Daoy (cell line): ENCODE results near the gene EIF2S1. TPM values are rescaled to one million over a fixed set of nuclear protein-coding genes. Genes with fewer than 3 reads are reported as not detected.
"Not testable (repeated sequence)": the region's sequence is repeated elsewhere in the genome, so short reads cannot be mapped to it uniquely, and the experiment has no call there.

Experiments
- DNase-seq: peaks from one replicate; pipeline ENCODE4 v3.0.0-alpha.2; 2015; ENCODE audit warnings: low read depth
- total RNA-seq: library from RNA; depleted of rRNA; stranded (reverse); fragments of >200 nt; shearing (Covaris generic); gene quantifications from 2 replicates; pipeline ENCODE4 v1.2.3, GENCODE V29; 2014; rRNA removed

Gene EIF2S1
- 654 and 755 TPM in 2 replicates for total RNA-seq

GRCh38 chr14:67359775-67360469 lies at the start of gene EIF2S1, which contains the start of gene ATP6V1D:
EIF2S1 (plus strand) TSS chr14:67360328; CDS start chr14:67364768, 4,440 bp downstream.
ATP6V1D (minus strand) TSS chr14:67359804; CDS start chr14:67359698, 106 bp downstream.
- DNase-seq: peak; percentile 100

GRCh38 chr14:67311868-67312267 lies 48.3 kb upstream of the EIF2S1 start:
- no peak for DNase-seq

GRCh38 chr14:67313153-67313552 lies 47.0 kb upstream of the EIF2S1 start:
- no peak for DNase-seq

- DNase-seq: no peak
Observed at GRCh38 chr14:67317822-67318221, 42.3 kb upstream of the EIF2S1 start.

GRCh38 chr14:67319142-67319541 lies 41.0 kb upstream of the EIF2S1 start:
- DNase-seq: no peak

- DNase-seq: not testable (repeated sequence)
Observed at GRCh38 chr14:67329666-67330065, 30.5 kb upstream of the EIF2S1 start.

GRCh38 chr14:67331368-67332125 lies 28.6 kb upstream of the EIF2S1 start:
- no peak for DNase-seq

GRCh38 chr14:67332468-67332867 lies 27.7 kb upstream of the EIF2S1 start:
- DNase-seq: no peak

- peak; percentile 17 for DNase-seq
Observed at GRCh38 chr14:67335781-67336180, 24.3 kb upstream of the EIF2S1 start.

GRCh38 chr14:67341231-67341630 lies 18.9 kb upstream of the EIF2S1 start:
- DNase-seq: not testable (repeated sequence)

GRCh38 chr14:67343601-67344230 lies 16.4 kb upstream of the EIF2S1 start:
- no peak for DNase-seq

GRCh38 chr14:67345583-67345982 lies 14.5 kb upstream of the EIF2S1 start:
- DNase-seq: no peak

GRCh38 chr14:67352055-67352454 lies 8.1 kb upstream of the EIF2S1 start:
- no peak for DNase-seq

GRCh38 chr14:67357186-67357968 lies 2.8 kb upstream of the EIF2S1 start:
- DNase-seq: no peak

GRCh38 chr14:67357969-67358354 lies 2.2 kb upstream of the EIF2S1 start:
- peak; percentile 14 for DNase-seq

GRCh38 chr14:67358924-67359774 lies 979 bp upstream of the EIF2S1 start:
- DNase-seq: peak; percentile 57

- DNase-seq: no peak
Observed at GRCh38 chr14:67360470-67361206, 510 bp downstream of the EIF2S1 start.

- no peak for DNase-seq
Observed at GRCh38 chr14:67365476-67365875, 5.3 kb downstream of the EIF2S1 start.

- no peak for DNase-seq
Observed at GRCh38 chr14:67370830-67371229, 10.7 kb downstream of the EIF2S1 start.
